ENCODE data around the gene PSMD6.

DNA sequence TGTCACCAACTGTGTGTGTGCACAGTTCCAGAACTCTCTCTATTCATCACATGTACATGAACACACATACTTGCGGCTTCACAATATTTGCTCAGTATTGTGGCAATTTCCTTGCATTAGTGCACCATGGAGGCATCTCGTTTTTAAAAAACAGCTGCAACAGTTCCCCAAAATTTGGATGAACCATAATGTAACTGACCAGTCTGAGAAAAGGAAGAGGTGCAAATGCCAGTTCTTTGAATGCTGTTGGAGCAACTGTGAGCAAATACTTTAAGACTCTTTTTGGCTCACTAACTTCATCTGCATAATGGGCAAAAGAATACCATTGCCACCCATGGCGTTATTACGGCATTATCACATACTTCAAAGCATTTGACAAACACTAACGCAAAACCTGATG, 38.3 kb upstream of the PSMD6 start:
- TF ChIP-seq EZH2 (IDR thresholded peaks at IDR 0.05) (no peak), POLR2AphosphoS5 (IDR thresholded peaks at IDR 0.05; ENCODE audit: borderline replicate concordance, low read depth, low read length) (no peak)
